HG03196 (cell line): ENCODE data around the gene OVAAL.
"Not testable (repeated sequence)": the region's sequence is repeated elsewhere in the genome, so short reads cannot be mapped to it uniquely, and the experiment has no call there.

Source experiments
- ATAC-seq: cut with Tn5 transposase; IDR thresholded peaks from one replicate; pipeline ENCODE4 v1.9.1; 2021; ENCODE audit not compliant: unreplicated experiment

OVAAL gene

GRCh38 chr1:180540697-180541594, 17.8 kb upstream of the OVAAL start:
- ATAC-seq: no peak

DNA sequence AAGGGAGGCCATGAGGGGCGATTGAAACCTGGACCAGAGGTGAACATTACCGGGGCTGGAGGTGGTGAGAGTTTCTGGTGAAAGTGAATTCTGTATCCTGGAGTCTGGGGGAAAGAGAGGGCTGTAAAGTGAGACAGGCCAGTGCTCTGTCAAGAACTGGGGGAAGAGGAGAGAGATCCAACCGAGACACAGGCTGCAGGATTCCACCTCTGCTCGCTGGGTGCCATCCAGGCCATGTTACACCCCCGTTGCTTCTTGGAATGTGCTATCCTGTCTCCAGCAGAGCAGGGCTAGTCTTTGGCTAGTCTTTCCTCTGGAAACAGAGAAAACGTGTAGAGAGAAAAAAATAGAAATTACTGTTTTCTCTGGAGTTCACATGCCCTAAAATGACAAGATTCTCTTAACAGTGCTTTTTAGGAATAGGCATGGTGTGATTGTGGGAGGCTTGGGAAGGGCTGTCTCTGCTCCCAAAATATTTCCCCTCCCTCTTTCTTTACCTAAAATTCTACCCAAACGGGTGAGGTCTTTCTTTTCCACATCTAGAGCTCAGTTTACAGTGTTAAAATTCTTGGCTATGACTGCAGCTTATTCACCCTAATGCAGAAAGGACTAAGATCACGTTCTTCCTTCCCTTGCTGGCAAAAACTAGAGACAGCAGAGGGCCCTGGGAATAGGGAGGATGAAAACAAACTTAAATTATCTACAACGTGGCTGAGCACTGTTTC, 16.5 kb upstream of the OVAAL start:
- no peak for ATAC-seq

- ATAC-seq: no peak
Measured at GRCh38 chr1:180542838-180543145, 16.0 kb upstream of the OVAAL start.

DNA sequence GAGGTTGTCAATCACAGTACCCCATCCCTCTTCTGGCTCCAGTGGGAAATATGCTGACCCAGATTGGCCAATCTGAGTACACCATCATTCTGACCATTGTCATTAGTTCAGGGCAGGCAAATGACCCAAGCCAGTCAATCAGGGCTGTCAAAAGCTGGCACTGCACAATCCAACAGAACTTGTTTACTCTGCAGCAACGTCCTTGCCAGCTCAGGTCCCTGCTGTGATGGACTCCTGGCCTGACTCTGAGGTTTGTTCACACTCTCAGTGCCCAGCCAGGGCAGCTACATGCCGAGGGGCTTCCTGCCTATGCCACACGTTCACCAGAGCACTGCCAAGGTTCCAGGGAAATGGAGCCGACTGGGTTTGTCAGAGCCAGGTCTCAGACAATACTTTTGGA, 14.7 kb upstream of the OVAAL start:
- no peak for ATAC-seq

GRCh38 chr1:180545991-180546390, 12.8 kb upstream of the OVAAL start:
- no peak for ATAC-seq

- no peak for ATAC-seq
Measured at GRCh38 chr1:180548686-180549317, 10.0 kb upstream of the OVAAL start.

DNA sequence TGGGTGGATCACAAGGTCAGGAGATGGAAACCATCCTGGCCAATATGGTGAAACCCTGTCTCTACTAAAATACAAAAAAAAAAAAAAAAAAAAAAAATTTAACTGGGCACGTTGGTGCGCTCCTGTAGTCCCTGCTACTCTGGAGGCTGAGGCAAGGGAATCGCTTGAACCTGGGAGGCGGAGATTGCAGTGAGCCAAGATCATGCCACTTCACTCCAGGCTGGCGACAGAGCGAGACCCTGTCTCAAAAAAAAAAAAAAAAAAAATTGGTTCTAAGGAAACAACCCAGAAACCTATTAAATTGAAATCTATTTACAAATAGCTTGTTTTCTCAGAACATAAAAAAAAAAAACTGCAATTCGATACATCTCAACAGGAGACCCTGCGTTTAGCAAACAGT, 9.0 kb upstream of the OVAAL start:
- ATAC-seq: not testable (repeated sequence)

- no peak for ATAC-seq
Measured at GRCh38 chr1:180550241-180550640, 8.5 kb upstream of the OVAAL start.

GRCh38 chr1:180551997-180552396, 6.8 kb upstream of the OVAAL start:
- ATAC-seq: no peak

- ATAC-seq: not testable (repeated sequence)
Measured at GRCh38 chr1:180553046-180553445, 5.7 kb upstream of the OVAAL start.

DNA sequence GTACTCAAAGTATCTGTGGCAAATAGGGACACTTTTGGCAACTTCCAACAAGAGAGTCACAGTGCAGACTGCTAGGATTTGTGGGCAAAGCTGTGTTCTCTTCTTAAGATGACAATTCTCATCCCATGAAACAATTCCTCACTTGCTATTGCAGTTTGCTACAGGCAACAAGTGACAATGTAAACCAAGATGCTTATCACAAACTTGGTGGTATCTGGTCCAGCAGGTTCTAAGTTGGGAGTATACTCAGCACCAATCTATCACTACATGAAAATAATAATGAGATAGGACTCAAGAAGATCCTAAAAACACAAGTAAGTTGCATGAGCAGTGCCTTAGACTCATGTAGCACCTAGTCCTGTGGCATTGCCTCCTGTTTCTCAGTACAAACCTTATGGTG, 3.4 kb upstream of the OVAAL start:
- no peak for ATAC-seq

DNA sequence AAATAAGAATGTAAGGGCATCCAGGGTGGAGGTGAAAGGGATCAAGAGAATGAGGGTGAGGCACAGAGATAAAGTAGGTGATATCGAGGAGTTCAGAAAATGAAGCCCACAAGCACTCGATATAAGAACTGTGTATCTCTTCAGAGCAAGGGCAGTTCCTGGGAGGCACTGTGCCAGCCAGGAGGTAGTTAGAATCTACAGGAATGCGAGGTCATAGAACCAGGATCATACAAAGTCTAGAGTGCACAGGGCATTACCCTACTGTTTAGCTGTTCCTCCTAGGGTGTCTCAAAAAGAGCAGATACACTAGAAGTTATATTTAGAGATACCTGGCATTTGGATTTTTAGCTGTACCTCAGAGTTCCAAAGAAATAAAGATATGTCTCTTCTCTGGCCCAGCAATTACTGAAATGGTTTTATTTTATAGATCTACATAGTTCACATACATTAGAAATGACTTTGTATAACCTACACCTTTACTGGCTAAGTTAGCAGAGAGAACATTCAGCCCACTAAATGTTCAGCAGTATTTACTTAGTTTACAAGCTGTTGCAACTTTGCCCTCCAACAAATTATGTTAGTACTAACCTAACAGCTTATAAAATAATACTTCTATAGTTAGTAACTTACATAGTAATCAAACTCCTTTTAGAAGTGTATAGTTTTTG, 1.6 kb downstream of the OVAAL start:
- no peak for ATAC-seq

- ATAC-seq: no peak
Measured at GRCh38 chr1:180560868-180561600, 2.3 kb downstream of the OVAAL start.

DNA sequence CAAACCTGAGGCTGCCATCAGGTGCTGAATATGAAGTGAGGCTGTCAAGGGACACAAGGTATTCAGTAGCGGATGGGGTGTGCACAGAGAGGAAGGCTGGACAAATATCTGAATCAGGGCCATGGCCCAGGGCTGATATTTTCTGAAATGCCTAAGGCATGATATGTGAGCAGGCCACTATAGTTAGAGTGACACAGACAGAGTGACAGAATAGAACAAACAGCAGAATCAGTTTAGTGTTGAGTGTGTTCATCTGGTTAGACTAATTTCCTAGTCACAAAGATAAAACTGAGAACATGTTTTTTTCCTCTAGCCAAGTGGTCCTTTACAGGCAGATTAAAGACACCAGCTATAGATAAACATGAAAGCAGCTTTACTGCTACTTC, 3.9 kb downstream of the OVAAL start:
- no peak for ATAC-seq

- ATAC-seq: no peak
Measured at GRCh38 chr1:180563026-180563827, 4.5 kb downstream of the OVAAL start.

- ATAC-seq: no peak
Measured at GRCh38 chr1:180565121-180565871, 6.5 kb downstream of the OVAAL start.

GRCh38 chr1:180566026-180566425, 7.3 kb downstream of the OVAAL start:
- ATAC-seq: no peak

DNA sequence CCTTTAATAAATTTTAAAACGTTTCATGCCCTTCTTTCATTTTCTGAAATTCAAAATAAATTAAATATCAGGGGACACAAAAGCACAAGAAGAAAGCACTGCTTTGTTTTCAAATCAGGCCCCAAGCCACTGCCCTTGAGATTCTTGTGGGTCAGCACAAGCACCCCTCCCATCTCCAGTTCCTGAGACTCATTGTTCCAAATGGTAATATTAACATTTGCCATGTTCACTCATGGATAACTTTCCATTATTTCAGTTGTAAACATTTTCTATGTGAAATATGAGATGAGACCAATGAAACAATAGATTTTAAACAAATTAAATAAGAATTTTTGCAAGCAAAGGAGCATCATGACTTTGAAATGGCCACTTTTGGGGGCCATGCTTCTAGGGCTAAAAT, 7.7 kb downstream of the OVAAL start:
- ATAC-seq: no peak

DNA sequence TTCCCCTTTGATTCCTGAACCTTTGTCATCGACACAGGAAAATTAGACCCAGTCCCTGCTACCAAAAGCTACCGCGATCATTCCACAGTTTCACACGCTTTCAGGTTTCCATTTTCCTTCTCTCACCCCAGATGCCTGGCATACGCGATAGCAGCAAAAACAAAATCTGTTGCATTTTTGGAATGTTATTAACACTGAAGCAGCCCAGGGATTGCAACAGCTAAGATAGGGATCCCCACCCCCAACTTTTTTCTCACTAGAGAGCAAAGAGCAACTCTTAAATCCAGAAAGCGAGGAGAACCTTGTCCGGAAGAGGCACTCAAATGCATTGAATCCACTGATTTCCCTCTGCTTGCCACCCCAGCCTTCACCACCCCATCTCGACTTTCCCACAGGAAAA, 8.9 kb downstream of the OVAAL start:
- ATAC-seq: no peak
